SK-N-SH (cell line): ENCODE data around the gene AP1B1. TPM values are rescaled to one million over a fixed set of nuclear protein-coding genes. Genes with fewer than 3 reads are reported as not detected.

Experiments
- CTCF ChIA-PET: fragments of 300-600, 350-600 bp; formaldehyde crosslinking; extraction: SDS; loops from one replicate; lab custom pipeline; 2021; lab: Yijun Ruan, JAX
- POLR2A ChIA-PET: fragments of 350-600 bp; sonication (Branson Sonifier 250); formaldehyde crosslinking; extraction: SDS; loops from one replicate; lab custom pipeline; 2020; ENCODE audit warnings: antibody characterized with exemption, inconsistent platforms; lab: Yijun Ruan, JAX
- DNase-seq: peaks from one replicate; pipeline ENCODE4 v3.0.0; 2012
- H2AFZ ChIP-seq: fragments of 200-600 bp; sonication (generic); 2 replicates; pipeline ENCODE4 v1.8.1; 2016; ENCODE audit warnings: antibody characterized with exemption, mild to moderate bottlenecking, low read depth
- H3F3A ChIP-seq: fragments of 200-600 bp; sonication (generic); replicated peaks from 2 replicates; pipeline ENCODE3; 2016; ENCODE audit warnings: antibody characterized with exemption, mild to moderate bottlenecking; ENCODE audit not compliant: insufficient read depth
- H3K27ac ChIP-seq, 2 experiments: fragments of 200-500 bp in 1 of 2; fragments of 200-600 bp in 1 of 2; sonication (Bioruptor generic) in 1 of 2; sonication (generic), shearing (Covaris generic) in 1 of 2; 2 replicates each; pipeline versions ENCODE4 v1.5.1 to v1.6.1; 2014 to 2016; ENCODE audit warnings: low read depth in 2 of 2, inconsistent platforms in 1 of 2, low read length in 1 of 2, mild to moderate bottlenecking in 1 of 2, mixed read lengths in 1 of 2
- H3K27me3 ChIP-seq: fragments of 200-600 bp; sonication (generic), shearing (Covaris generic); 2 replicates; pipeline ENCODE4 v1.6.1; 2016; ENCODE audit warnings: mixed run types; ENCODE audit not compliant: insufficient read depth
- H3K36me3 ChIP-seq, 2 experiments: fragments of 200-500 bp in 1 of 2; fragments of 200-600 bp in 1 of 2; sonication (Bioruptor generic) in 1 of 2; sonication (generic) in 1 of 2; replicated peaks in 1 of 2; 2 replicates each; pipeline versions ENCODE3 to v1.5.1; 2014 to 2016; ENCODE audit warnings: low read length in 1 of 2, mild to moderate bottlenecking in 1 of 2; ENCODE audit not compliant: insufficient read depth in 2 of 2, control insufficient read depth in 1 of 2
- H3K4me1 ChIP-seq, 2 experiments: fragments of 200-500 bp in 1 of 2; fragments of 200-600 bp in 1 of 2; sonication (Bioruptor generic) in 1 of 2; sonication (generic), shearing (Covaris generic) in 1 of 2; 2 replicates each; pipeline versions ENCODE4 v1.5.1 to v1.6.1; 2014 to 2016; ENCODE audit warnings: low read depth in 1 of 2, low read length in 1 of 2, mixed run types in 1 of 2; ENCODE audit not compliant: insufficient read depth in 2 of 2, control insufficient read depth in 1 of 2
- H3K4me2 ChIP-seq: fragments of 200-600 bp; sonication (generic), shearing (Covaris generic); 2 replicates; pipeline ENCODE4 v1.6.1; 2017; ENCODE audit warnings: mixed run types
- H3K4me3 ChIP-seq, 2 experiments: fragments of 200-500 bp in 1 of 2; fragments of 200-600 bp in 1 of 2; sonication (Bioruptor generic) in 1 of 2; sonication (generic), shearing (Covaris generic) in 1 of 2; 2 replicates each; pipeline versions ENCODE4 v1.5.1 to v1.8.1; 2014 to 2016; ENCODE audit warnings: low read depth in 2 of 2, inconsistent platforms in 1 of 2, low read length in 1 of 2, mild to moderate bottlenecking in 1 of 2, mixed read lengths in 1 of 2, moderate library complexity in 1 of 2
- H3K79me2 ChIP-seq: fragments of 200-600 bp; sonication (generic); 2 replicates; pipeline ENCODE4 v1.8.1; 2017; ENCODE audit warnings: mild to moderate bottlenecking; ENCODE audit not compliant: insufficient read depth
- H3K9ac ChIP-seq: fragments of 200-600 bp; sonication (generic); 2 replicates; pipeline ENCODE4 v1.6.1; 2017; ENCODE audit warnings: mixed run types
- H3K9me2 ChIP-seq: fragments of 200-600 bp; sonication (generic); 2 replicates; pipeline ENCODE4 v1.6.1; 2017; ENCODE audit warnings: mixed run types
- H3K9me3 ChIP-seq: fragments of 200-600 bp; sonication (generic); 2 replicates; pipeline ENCODE4 v1.6.1; 2017; ENCODE audit warnings: mixed run types, mild to moderate bottlenecking, moderate library complexity
- H4K20me1 ChIP-seq: fragments of 200-600 bp; sonication (generic); 2 replicates; pipeline ENCODE4 v1.6.1; 2017; ENCODE audit warnings: mild to moderate bottlenecking, mixed run types; ENCODE audit not compliant: insufficient read depth
- CHD2 ChIP-seq: fragments of 150-350 bp; IDR thresholded peaks from 2 replicates; pipeline ENCODE4 v1.6.1; 2018; ENCODE audit warnings: low read length; ENCODE audit not compliant: partially characterized antibody
- EP300 ChIP-seq, 2 experiments: IDR thresholded peaks; 2 replicates each; pipeline versions ENCODE4 v1.4.0 to v1.6.1; 2012; ENCODE audit warnings: borderline replicate concordance in 1 of 2, low read depth in 1 of 2, low read length in 1 of 2
- FOXJ3 ChIP-seq: sonication (generic); formaldehyde crosslinking; IDR thresholded peaks from 2 replicates; pipeline ENCODE4 v1.5.1; 2020; ENCODE audit warnings: mild to moderate bottlenecking, missing genetic modification reagents
- FOXM1 ChIP-seq: IDR thresholded peaks from 2 replicates; pipeline ENCODE4 v1.4.0; 2012; ENCODE audit warnings: low read depth, mild to moderate bottlenecking
- GABPA ChIP-seq: IDR thresholded peaks from 2 replicates; pipeline ENCODE4 v1.4.0; 2012; ENCODE audit warnings: low read depth, mild to moderate bottlenecking
- JUND ChIP-seq: IDR thresholded peaks from 2 replicates; pipeline ENCODE4 v1.4.0; 2012
- MAX ChIP-seq: IDR thresholded peaks from 2 replicates; pipeline ENCODE4 v1.4.0; 2012; ENCODE audit warnings: low read depth
- NRF1 ChIP-seq: IDR thresholded peaks from 2 replicates; pipeline ENCODE4 v1.6.1; 2012; ENCODE audit warnings: low read depth, mild to moderate bottlenecking, low read length
- POLR2AphosphoS5 ChIP-seq: IDR thresholded peaks from 2 replicates; pipeline ENCODE4 v1.6.1; 2012; ENCODE audit warnings: low read depth, low read length
- RAD21 ChIP-seq: IDR thresholded peaks from 2 replicates; pipeline ENCODE4 v1.6.1; 2012; ENCODE audit warnings: mild to moderate bottlenecking, low read length
- RFX5 ChIP-seq: IDR thresholded peaks from 2 replicates; pipeline ENCODE4 v1.6.1; 2012; ENCODE audit warnings: mild to moderate bottlenecking, improper control_type of control experiment, low read length
- SIN3A ChIP-seq: IDR thresholded peaks from 2 replicates; pipeline ENCODE4 v1.6.1; 2012; ENCODE audit warnings: low read depth, mild to moderate bottlenecking, low read length, moderate library complexity, borderline replicate concordance
- SMC3 ChIP-seq: IDR thresholded peaks from 2 replicates; pipeline ENCODE4 v1.6.1; 2012; ENCODE audit warnings: low read depth, low read length, improper control_type of control experiment
- TCF12 ChIP-seq: IDR thresholded peaks from 2 replicates; pipeline ENCODE4 v1.4.0; 2012
- TEAD4 ChIP-seq: IDR thresholded peaks from 2 replicates; pipeline ENCODE4 v1.4.0; 2012; ENCODE audit warnings: mild to moderate bottlenecking, borderline replicate concordance; ENCODE audit not compliant: insufficient read depth
- YY1 ChIP-seq: IDR thresholded peaks from 2 replicates; pipeline ENCODE4 v1.4.0; 2012; ENCODE audit warnings: low read depth, mild to moderate bottlenecking
- ZBTB33 ChIP-seq: IDR thresholded peaks from 2 replicates; pipeline ENCODE4 v1.4.0; 2012; ENCODE audit warnings: low read depth, borderline replicate concordance
- WGBS: methylation state at CpG from one replicate; pipeline ENCODE4 v1.1.6; 2017; ENCODE audit warnings: low lambda C conversion rate; 5-methylcytosine and 5-hydroxymethylcytosine counted together
- polyA plus RNA-seq, 3 experiments: library from polyadenylated mRNA; depleted of rRNA; stranded (reverse); fragments of >200 nt; gene quantifications; 2 replicates each; pipeline ENCODE4 v1.2.3, GENCODE V29; 2012
- TF ChIP-seq, protein P1 (sequence below): IDR thresholded peaks from 2 replicates; pipeline ENCODE4; 2012
- TF ChIP-seq, protein P2 (sequence below): IDR thresholded peaks from 2 replicates; pipeline ENCODE4 v1.6.1; 2012; ENCODE audit warnings: mild to moderate bottlenecking, low read depth, low read length, moderate library complexity

The AP1B1 gene
- polyA plus RNA-seq, 1 of the 3 experiments (the other 2 are of a cell fraction) = 51.9 TPM

DNA sequence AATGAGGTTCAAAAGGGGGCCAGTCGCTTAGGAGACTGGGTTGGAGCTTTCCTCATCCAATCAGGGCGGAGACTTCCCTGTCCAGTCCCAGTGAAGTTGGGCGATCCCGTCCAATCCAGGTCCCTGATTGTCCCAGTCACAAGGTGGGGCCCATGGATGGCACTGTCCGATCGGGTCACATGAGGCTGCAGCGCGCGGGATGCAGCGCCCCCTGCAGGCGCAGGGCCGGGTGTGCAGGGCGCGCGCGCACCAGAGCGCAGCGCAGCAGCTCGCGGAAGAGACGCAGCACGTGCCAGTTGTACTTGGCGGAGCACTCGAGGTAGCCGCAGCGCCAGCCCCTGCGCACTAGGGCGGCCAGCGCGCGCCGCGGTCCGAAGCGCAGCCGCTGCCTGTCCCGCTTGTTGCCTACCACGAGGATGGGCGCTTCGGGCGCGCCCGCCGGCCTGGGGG lies 75.2 kb downstream of the AP1B1 start (continued):
- TF ChIP-seq ZBTB33 (peak; percentile 46; the same call in 1 of the 2 replicates), FOXJ3 (CRISPR knock-in tag) (no peak), FOXM1 (no peak), EP300 (IDR thresholded peaks at IDR 0.05; ENCODE audit: borderline replicate concordance in 1 of 2, low read depth in 1 of 2, low read length in 1 of 2) (no peak), SIN3A (no peak), GABPA (no peak)

DNA sequence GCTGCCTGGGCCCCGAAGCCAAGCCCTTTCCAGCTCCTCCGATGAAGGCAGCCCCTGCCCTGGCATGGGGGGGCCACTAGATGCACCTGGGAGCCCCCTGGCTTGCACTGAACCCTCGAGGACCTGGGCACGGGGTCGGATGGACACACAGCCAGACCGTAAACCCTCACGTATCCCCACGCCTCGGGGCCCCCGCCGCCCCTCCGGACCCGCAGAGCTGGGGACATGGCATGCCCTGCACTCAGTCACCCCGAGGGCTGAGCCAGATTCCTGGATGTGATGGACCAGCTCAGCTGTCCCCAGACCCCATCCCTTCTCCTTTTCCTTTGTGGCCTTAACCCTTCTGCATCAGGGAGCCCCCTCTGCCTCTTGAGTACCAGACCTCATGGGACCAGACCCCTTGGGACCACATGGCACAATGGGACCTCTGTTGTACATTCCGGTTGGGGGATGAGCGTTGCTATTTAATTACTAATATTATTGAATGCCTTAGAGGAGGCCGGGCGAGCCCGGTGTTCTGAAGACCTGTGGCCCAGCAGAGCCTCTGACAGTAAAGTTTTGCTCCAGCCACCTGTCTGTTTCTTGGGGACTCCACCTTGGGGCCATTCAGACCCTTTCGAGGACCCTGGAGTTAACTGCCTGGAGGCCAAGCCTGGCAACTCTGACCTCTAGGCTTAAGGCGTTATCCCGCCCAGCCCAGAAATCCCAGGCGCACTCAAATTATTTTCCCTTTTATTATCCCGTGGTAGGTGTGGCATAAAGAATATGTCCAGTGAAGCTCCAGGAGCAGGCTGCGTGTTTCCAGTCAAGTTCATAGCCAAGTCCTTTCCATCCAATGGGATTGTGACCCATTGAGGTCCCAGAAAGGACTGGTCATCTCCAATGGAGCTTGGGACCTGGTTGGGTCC lies 75.9 kb downstream of the AP1B1 start:
- POLR2A ChIA-PET = no interaction called here
- Histone ChIP-seq H3K4me2 (no peak overlapping the region), H3K79me2 (peaks cover 26% of the 10 kb centered on the region), H3F3A (no peaks in the 10 kb centered on the region), H3K27me3 (peaks cover 21% of the 10 kb centered on the region), H3K27ac (no peak overlapping the region), H2AFZ (no peak overlapping the region), H3K4me3 (no peak overlapping the region), H3K9me2 (no peaks in the 10 kb centered on the region), H3K9me3 (no peaks in the 10 kb centered on the region), H3K4me1 (peaks cover 18 to 34% of the 10 kb centered on the region in 2 experiments; a peak in 3 of 4 replicates), H3K36me3 (peaks cover 6 to 7% of the 10 kb centered on the region in 2 experiments), H4K20me1 (peaks cover 18% of the 10 kb centered on the region; the same call in 1 of the 2 replicates), H3K9ac (no peak overlapping the region)
- peak; percentile 29 for DNase-seq
- WGBS = 99% methylated on average over 12 of the region's 25 CpGs
- CTCF ChIA-PET = interaction anchor here (0.5 to 4.5 kb wide), 14 partner anchors 9 to 104 kb away, joined by 3 to 35 read pairs (median 5); no protein-coding TSS in a partner anchor
- TF ChIP-seq NRF1 (no peak), YY1 (no peak), ZBTB33 (no peak), GABPA (no peak), FOXJ3 (CRISPR knock-in tag) (no peak), MAX (no peak), TCF12 (no peak), RAD21 (no peak), EP300 (IDR thresholded peaks at IDR 0.05; ENCODE audit: borderline replicate concordance in 1 of 2, low read depth in 1 of 2, low read length in 1 of 2) (no peak), RFX5 (no peak), SMC3 (no peak), FOXM1 (no peak), POLR2AphosphoS5 (no peak), SIN3A (no peak), CHD2 (no peak), JUND (no peak), TEAD4 (no peak)
- TF ChIP-seq, protein P1, sequence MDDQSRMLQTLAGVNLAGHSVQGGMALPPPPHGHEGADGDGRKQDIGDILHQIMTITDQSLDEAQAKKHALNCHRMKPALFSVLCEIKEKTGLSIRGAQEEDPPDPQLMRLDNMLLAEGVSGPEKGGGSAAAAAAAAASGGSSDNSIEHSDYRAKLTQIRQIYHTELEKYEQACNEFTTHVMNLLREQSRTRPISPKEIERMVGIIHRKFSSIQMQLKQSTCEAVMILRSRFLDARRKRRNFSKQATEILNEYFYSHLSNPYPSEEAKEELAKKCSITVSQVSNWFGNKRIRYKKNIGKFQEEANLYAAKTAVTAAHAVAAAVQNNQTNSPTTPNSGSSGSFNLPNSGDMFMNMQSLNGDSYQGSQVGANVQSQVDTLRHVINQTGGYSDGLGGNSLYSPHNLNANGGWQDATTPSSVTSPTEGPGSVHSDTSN = no peak
- TF ChIP-seq, protein P2, sequence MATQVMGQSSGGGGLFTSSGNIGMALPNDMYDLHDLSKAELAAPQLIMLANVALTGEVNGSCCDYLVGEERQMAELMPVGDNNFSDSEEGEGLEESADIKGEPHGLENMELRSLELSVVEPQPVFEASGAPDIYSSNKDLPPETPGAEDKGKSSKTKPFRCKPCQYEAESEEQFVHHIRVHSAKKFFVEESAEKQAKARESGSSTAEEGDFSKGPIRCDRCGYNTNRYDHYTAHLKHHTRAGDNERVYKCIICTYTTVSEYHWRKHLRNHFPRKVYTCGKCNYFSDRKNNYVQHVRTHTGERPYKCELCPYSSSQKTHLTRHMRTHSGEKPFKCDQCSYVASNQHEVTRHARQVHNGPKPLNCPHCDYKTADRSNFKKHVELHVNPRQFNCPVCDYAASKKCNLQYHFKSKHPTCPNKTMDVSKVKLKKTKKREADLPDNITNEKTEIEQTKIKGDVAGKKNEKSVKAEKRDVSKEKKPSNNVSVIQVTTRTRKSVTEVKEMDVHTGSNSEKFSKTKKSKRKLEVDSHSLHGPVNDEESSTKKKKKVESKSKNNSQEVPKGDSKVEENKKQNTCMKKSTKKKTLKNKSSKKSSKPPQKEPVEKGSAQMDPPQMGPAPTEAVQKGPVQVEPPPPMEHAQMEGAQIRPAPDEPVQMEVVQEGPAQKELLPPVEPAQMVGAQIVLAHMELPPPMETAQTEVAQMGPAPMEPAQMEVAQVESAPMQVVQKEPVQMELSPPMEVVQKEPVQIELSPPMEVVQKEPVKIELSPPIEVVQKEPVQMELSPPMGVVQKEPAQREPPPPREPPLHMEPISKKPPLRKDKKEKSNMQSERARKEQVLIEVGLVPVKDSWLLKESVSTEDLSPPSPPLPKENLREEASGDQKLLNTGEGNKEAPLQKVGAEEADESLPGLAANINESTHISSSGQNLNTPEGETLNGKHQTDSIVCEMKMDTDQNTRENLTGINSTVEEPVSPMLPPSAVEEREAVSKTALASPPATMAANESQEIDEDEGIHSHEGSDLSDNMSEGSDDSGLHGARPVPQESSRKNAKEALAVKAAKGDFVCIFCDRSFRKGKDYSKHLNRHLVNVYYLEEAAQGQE = no peak
